GM12873 (cell line): ENCODE results near the gene UBQLN4.
A peak's percentile ranks its signal among the peaks of the same experiment; 100 is the strongest.

Source experiments
- CTCF ChIP-seq: IDR thresholded peaks from 2 replicates; pipeline ENCODE4 v1.5.1; 2012; ENCODE audit warnings: low read depth, mild to moderate bottlenecking, moderate library complexity, low read length, control low read depth; ENCODE audit not compliant: insufficient read depth; ENCODE audit errors: missing control alignments

The UBQLN4 gene

GRCh38 chr1:156097499-156098178 is 44.0 kb upstream of the UBQLN4 start:
- TF ChIP-seq CTCF, result no peak

- TF ChIP-seq CTCF, result peak; percentile 100
These were observed 43.2 kb upstream of the UBQLN4 start for GRCh38 chr1:156096640-156097391.

GRCh38 chr1:156095906-156096508 is 42.4 kb upstream of the UBQLN4 start:
- TF ChIP-seq CTCF, result peak; percentile 2

GRCh38 chr1:156091610-156092009 is 38.0 kb upstream of the UBQLN4 start:
- TF ChIP-seq CTCF, result no peak

- peak; percentile 85 for TF ChIP-seq CTCF
These were observed 37.2 kb upstream of the UBQLN4 start for GRCh38 chr1:156090840-156091188.

GRCh38 chr1:156090138-156090839 is 36.7 kb upstream of the UBQLN4 start:
- TF ChIP-seq CTCF, result no peak

GRCh38 chr1:156089704-156090103 is 36.1 kb upstream of the UBQLN4 start:
- no peak for TF ChIP-seq CTCF
